ENCODE results near the gene TMEM221. TPM values are rescaled to one million over a fixed set of nuclear protein-coding genes. Genes with fewer than 3 reads are reported as not detected.

The TMEM221 gene
- total and polyA plus RNA-seq, 11 donors = 0.04 to 0.52 TPM; not detected in 9

DNA sequence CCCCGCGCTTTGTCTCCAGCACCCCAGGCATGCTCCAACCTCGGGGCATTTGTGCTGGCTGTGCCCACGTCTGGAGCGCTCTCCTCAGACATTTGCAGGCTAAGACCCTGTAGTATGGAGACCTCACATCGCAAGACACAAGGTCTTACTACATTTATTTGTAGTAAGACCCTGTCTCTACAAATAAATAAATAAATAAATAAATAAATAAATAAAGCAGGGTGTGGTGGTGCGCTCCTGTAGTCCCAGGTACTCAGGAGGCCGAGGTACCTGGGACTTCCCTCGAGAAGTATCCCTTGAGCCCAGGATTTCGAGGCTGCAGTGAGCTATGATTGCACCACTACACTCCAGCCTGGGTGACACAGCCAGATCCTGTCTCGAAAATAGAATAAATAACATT lies 7.7 kb upstream of the TMEM221 start:
- intact Hi-C loops (cut with DNase I) = loop anchor here in 6 of 10 donors (10.0 kb wide), 5 partner anchors 119 to 399 kb away; partner anchors contain the start of gene RPL18A (in 1 of the 6)
- H3K27me3 ChIP-seq = peaks cover 22 to 76% (median 43%) of the 10 kb centered on the region in 9 donors

GRCh38 chr19:17455308-17456123 lies 7.0 kb upstream of the TMEM221 start:
- H3K36me3 ChIP-seq = no peaks in the 10 kb centered on the region
- no peaks in the 10 kb centered on the region for H3K9me3 ChIP-seq
- 7 to 15% (median 12%) methylated on average over 35 to 58 of the region's 58 CpGs for WGBS, 4 donors
- no peak overlapping the region for H3K4me3 ChIP-seq
- no peak overlapping the region for H3K27ac ChIP-seq
- peaks cover 0 to 18% (median 0%) of the 10 kb centered on the region in 12 donors for H3K4me1 ChIP-seq
- TF ChIP-seq POLR2A (IDR thresholded peaks at IDR 0.05) (no peak), CTCF (IDR thresholded peaks at IDR 0.05) (no peak)
- DNase-seq (peak in 1 of 5 donors; percentile 54), ATAC-seq (no peak)
- peaks cover 22 to 72% (median 39%) of the 10 kb centered on the region in 9 donors for H3K27me3 ChIP-seq
- intact Hi-C loops (cut with DNase I) = loop anchor here in 6 of 10 donors (10.0 kb wide), 5 partner anchors 119 to 399 kb away; partner anchors contain the start of gene RPL18A (in 1 of the 6)

More for the DNA sequence above, 7.7 kb upstream of the TMEM221 start:
- Histone ChIP-seq H3K4me1 (peaks cover 0 to 18% (median 0%) of the 10 kb centered on the region in 12 donors), H3K9me3 (no peaks in the 10 kb centered on the region), H3K36me3 (no peaks in the 10 kb centered on the region), H3K27ac (no peak overlapping the region), H3K4me3 (no peak overlapping the region)
- no peak for TF ChIP-seq POLR2A (IDR thresholded peaks at IDR 0.05)
- TF ChIP-seq CTCF (IDR thresholded peaks at IDR 0.05) = no peak
- ATAC-seq (no peak), DNase-seq (no peak)
- WGBS, 4 donors = 64 to 76% (median 72%) methylated on average over 9 to 11 of the region's 11 CpGs

DNA sequence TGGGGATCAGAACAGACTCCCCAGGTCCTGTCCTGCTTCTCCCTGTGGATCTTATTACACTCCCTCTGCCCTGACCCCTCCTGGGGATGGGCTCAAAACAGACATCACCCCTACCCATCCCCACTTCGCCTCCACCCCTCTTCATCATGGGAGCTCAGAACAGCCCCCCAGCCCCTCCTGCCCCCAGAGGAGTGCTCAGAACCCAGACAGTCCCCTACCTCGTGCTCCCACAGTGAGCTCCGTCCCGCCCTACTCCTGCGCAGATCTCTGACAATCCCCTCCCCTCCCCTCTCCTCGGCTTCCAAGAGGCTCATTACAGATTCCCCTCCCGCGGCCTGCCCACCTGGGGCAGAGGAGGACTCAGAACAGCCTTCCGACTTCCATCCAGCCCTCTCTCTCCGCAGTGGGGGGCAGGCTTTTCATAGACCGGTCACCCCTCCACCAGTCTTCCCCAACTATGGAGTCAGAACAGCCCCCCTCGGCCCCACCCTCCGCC lies 6.2 kb upstream of the TMEM221 start:
- DNase-seq (peak in 1 of 5 donors; percentile 35), ATAC-seq (no peak)
- no peak overlapping the region for H3K4me3 ChIP-seq
- peaks cover 22 to 63% (median 35%) of the 10 kb centered on the region in 9 donors for H3K27me3 ChIP-seq
- TF ChIP-seq CTCF (IDR thresholded peaks at IDR 0.05) = no peak
- TF ChIP-seq POLR2A (IDR thresholded peaks at IDR 0.05) = no peak
- WGBS, 4 donors = 5 to 13% (median 7%) methylated on average over 11 to 13 of the region's 13 CpGs
- H3K4me1 ChIP-seq = peaks cover 0 to 18% (median 0%) of the 10 kb centered on the region in 12 donors
- H3K9me3 ChIP-seq = no peaks in the 10 kb centered on the region
- H3K27ac ChIP-seq = no peak overlapping the region
- H3K36me3 ChIP-seq = no peaks in the 10 kb centered on the region
- intact Hi-C loops (cut with DNase I) = loop anchor here in 7 of 10 donors (5.0 to 10.0 kb wide), 8 partner anchors 118 to 403 kb away; partner anchors contain the start of gene RPL18A (in 2 of the 7)

GRCh38 chr19:17451820-17452219 lies 3.4 kb upstream of the TMEM221 start:
- H3K4me3 ChIP-seq = no peak overlapping the region
- H3K27me3 ChIP-seq = peaks cover 17 to 46% (median 30%) of the 10 kb centered on the region in 9 donors
- no peaks in the 10 kb centered on the region for H3K36me3 ChIP-seq
- DNase-seq (no peak), ATAC-seq (no peak)
- intact Hi-C loops (cut with DNase I) = loop anchor here in 7 of 10 donors (2.0 to 10.0 kb wide), 9 partner anchors 15 to 405 kb away; partner anchors contain the start of gene RPL18A (in 2 of the 7)
- peaks cover 0 to 30% (median 7%) of the 10 kb centered on the region in 12 donors for H3K4me1 ChIP-seq
- WGBS, 4 donors = 85 to 90% (median 89%) methylated on average over 4 of the region's 4 CpGs
- H3K27ac ChIP-seq = no peak overlapping the region
- TF ChIP-seq POLR2A (IDR thresholded peaks at IDR 0.05) (no peak), CTCF (IDR thresholded peaks at IDR 0.05) (no peak)
- no peaks in the 10 kb centered on the region for H3K9me3 ChIP-seq

All from heart left ventricle (tissue), 16 donors.